PFSK-1 (cell line): ENCODE data around the gene SAMM50.

Experiments
- FOXP2 ChIP-seq: optimal IDR thresholded peaks from 2 replicates; pipeline ENCODE3; 2011; ENCODE audit warnings: borderline replicate concordance, control low read depth, inconsistent platforms; ENCODE audit not compliant: insufficient read depth; ENCODE audit errors: extremely low read length, extremely low read depth
- POLR2AphosphoS5 ChIP-seq: IDR thresholded peaks from 2 replicates; pipeline ENCODE4 v1.6.1; 2012; ENCODE audit warnings: low read depth, mild to moderate bottlenecking, control low read depth, low read length, moderate library complexity
- REST ChIP-seq, 2 experiments: IDR thresholded peaks; 2 replicates each; pipeline versions ENCODE4 v1.6.1 to v1.8.0; 2011 to 2012; ENCODE audit warnings: low read depth in 2 of 2, low read length in 2 of 2, control low read depth in 1 of 2, inconsistent platforms in 1 of 2, mild to moderate bottlenecking in 1 of 2, moderate library complexity in 1 of 2; ENCODE audit not compliant: insufficient read depth in 1 of 2
- SIN3A ChIP-seq: IDR thresholded peaks from 2 replicates; pipeline ENCODE4 v1.6.1; 2012; ENCODE audit warnings: mild to moderate bottlenecking, low read length, moderate library complexity, borderline replicate concordance; ENCODE audit not compliant: insufficient read depth
- TAF1 ChIP-seq: IDR thresholded peaks from 2 replicates; pipeline ENCODE4 v1.6.1; 2012; ENCODE audit warnings: low read length, control low read depth, borderline replicate concordance; ENCODE audit not compliant: insufficient read depth

Gene SAMM50

GRCh38 chr22:43964314-43964857 lies 9.1 kb downstream of the SAMM50 start:
- TF ChIP-seq REST (IDR thresholded peaks at IDR 0.05; ENCODE audit: insufficient read depth in 1 of 2, low read depth in 2 of 2, low read length in 2 of 2) (no peak), FOXP2 (no peak), POLR2AphosphoS5 (no peak), TAF1 (no peak), SIN3A (no peak)

- TF ChIP-seq POLR2AphosphoS5 (no peak), TAF1 (no peak), REST (IDR thresholded peaks at IDR 0.05; ENCODE audit: insufficient read depth in 1 of 2, low read depth in 2 of 2, low read length in 2 of 2) (no peak), SIN3A (no peak)
Measured at GRCh38 chr22:43967069-43967468, 11.8 kb downstream of the SAMM50 start.

GRCh38 chr22:43968614-43969013 lies 13.4 kb downstream of the SAMM50 start:
- TF ChIP-seq POLR2AphosphoS5 (no peak), TAF1 (no peak), REST (IDR thresholded peaks at IDR 0.05; ENCODE audit: insufficient read depth in 1 of 2, low read depth in 2 of 2, low read length in 2 of 2) (no peak), FOXP2 (no peak), SIN3A (no peak)

GRCh38 chr22:43969021-43969878 lies 14.0 kb downstream of the SAMM50 start:
- no peak for TF ChIP-seq FOXP2
- TF ChIP-seq TAF1: no peak
- TF ChIP-seq SIN3A: no peak
- TF ChIP-seq REST (IDR thresholded peaks at IDR 0.05; ENCODE audit: insufficient read depth in 1 of 2, low read depth in 2 of 2, low read length in 2 of 2): no peak
- TF ChIP-seq POLR2AphosphoS5: no peak
